ENCODE results near the gene PRDM5.
A peak's percentile ranks its signal among the peaks of the same experiment; 100 is the strongest.

PRDM5 gene

DNA sequence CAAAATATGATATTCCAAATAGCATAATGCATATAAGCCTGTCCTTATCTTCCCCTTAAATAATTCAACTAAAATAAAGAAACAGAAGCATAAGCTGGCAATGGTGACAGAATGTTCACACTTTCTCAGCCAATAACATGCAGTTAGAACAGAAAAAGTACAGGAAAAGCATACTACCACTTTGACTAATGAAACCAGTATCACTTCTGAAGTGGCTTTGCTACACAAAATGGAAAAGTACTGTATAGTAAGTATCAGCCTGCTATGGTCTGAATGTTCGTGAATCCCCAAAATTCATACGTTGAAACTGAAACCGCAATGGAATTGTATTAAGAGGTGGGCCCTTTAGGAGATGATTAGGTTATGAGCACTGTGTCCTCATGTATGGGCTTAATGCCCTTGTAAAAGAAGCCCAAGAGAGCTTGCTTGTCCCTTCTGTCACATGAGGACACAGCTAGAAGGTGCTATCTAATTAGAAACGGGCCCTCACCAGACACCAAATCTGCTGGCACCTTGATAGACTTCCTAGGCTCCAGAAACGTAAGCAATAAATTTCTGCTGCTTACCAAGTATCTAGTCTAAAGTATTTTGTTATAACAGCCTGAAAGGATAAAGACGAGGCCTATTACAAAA lies 102.6 kb downstream of the PRDM5 start:
- TF ChIP-seq, protein P1, sequence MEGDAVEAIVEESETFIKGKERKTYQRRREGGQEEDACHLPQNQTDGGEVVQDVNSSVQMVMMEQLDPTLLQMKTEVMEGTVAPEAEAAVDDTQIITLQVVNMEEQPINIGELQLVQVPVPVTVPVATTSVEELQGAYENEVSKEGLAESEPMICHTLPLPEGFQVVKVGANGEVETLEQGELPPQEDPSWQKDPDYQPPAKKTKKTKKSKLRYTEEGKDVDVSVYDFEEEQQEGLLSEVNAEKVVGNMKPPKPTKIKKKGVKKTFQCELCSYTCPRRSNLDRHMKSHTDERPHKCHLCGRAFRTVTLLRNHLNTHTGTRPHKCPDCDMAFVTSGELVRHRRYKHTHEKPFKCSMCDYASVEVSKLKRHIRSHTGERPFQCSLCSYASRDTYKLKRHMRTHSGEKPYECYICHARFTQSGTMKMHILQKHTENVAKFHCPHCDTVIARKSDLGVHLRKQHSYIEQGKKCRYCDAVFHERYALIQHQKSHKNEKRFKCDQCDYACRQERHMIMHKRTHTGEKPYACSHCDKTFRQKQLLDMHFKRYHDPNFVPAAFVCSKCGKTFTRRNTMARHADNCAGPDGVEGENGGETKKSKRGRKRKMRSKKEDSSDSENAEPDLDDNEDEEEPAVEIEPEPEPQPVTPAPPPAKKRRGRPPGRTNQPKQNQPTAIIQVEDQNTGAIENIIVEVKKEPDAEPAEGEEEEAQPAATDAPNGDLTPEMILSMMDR (IDR thresholded peaks at IDR 0.05; ENCODE audit: low read length, missing control alignments), result no peak
- DNase-seq (ENCODE audit: low read depth), result no peak
- no peak overlapping the region for H3K4me3 ChIP-seq (replicated peaks; ENCODE audit: low read depth, low read length)

DNA sequence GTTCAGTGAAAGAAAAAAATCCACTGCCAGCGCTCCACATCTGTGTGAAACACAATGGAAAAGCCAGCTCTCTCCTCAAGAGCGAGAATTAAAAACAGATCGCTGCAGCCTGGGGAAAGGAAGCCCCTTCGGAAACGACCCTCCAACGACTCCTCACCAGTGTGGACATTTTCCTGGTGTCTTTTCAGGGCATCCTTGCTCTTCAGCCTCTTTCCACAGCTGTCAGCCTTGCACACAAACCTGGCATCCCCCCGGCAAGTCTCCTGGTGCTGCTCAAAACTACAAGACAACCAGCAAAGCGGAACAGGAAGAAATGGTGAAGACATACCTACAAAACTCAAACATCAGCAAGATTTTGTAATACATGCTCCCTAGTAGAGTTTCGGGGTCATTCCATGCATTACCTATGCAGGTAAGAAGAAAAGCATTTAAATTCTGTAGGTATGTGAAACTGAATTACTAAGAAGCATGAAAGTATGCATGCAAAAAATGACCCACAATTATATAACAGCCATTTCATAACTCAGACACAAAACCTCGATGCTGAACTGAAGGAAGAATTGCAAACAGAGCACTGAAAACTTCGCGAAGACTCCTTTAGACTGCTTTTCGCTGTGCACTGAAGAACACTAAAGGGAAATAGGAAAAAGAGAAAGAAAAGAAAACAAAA lies 106.1 kb downstream of the PRDM5 start:
- TF ChIP-seq, protein P1 (IDR thresholded peaks at IDR 0.05; ENCODE audit: low read length, missing control alignments), result no peak
- no peak for DNase-seq (ENCODE audit: low read depth)
- H3K4me3 ChIP-seq (replicated peaks; ENCODE audit: low read depth, low read length), result no peak overlapping the region

DNA sequence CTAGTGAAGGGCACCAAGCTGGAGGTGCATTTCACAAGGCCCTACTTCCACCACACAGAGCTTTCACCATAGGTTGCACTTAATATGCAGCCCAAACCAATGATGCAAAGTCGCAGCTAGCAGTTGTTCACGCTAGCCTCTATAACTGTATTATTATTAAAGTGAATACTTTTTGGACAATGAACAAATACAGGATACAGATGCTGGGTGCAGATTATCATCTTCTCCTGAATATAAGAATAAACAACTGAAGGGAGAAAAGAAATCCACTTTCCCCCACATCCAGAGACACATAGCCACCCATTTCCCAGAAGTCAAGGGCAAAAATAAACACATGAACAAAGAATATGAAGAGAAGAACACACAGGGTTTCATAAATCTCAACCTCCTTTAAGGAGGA lies 107.2 kb downstream of the PRDM5 start:
- H3K4me3 ChIP-seq (replicated peaks; ENCODE audit: low read depth, low read length), result no peak overlapping the region
- TF ChIP-seq, protein P1 (IDR thresholded peaks at IDR 0.05; ENCODE audit: low read length, missing control alignments), result no peak
- no peak for DNase-seq (ENCODE audit: low read depth)

DNA sequence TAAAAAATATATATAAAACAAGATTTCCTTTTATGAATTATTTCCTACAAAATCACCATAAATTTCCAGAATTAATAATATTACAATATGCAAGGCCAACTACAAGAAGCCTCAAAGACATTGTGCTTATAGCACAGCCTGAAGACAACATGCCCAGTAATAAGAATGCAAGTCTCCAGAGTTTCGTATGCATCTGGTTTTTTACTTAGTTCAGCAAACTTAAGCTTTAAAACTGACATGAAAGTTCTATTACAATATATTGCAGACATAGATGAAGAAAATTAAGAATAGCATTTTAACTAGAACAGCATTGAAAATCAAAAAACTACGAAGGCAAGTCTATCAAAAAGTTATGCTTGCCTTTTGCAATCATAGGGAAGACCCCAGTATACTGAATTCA lies 107.6 kb downstream of the PRDM5 start:
- no peak for DNase-seq (ENCODE audit: low read depth)
- TF ChIP-seq, protein P1 (IDR thresholded peaks at IDR 0.05; ENCODE audit: low read length, missing control alignments), result no peak
- H3K4me3 ChIP-seq (replicated peaks; ENCODE audit: low read depth, low read length), result no peak overlapping the region

DNA sequence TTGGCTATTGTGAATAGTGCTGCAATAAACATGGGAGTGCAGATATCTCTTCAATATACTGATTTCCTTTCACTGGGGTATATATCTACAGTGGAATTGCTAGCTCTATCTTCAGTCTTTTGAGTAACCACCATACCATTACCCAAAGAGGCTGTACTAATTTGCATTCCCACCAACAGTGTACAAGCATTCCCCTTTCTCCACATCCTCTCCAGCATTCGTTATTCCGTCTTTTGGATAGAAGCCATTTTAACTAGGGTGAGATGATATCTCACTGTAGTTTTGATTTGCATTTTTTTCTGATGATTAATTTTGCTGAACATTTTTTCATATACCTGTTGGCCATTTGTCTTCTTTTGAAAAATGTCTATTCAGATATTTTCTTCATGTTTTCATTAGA lies 110.3 kb downstream of the PRDM5 start:
- H3K4me3 ChIP-seq (replicated peaks; ENCODE audit: low read depth, low read length), result no peak overlapping the region
- DNase-seq (ENCODE audit: low read depth), result no peak
- TF ChIP-seq, protein P1 (IDR thresholded peaks at IDR 0.05; ENCODE audit: low read length, missing control alignments), result no peak

DNA sequence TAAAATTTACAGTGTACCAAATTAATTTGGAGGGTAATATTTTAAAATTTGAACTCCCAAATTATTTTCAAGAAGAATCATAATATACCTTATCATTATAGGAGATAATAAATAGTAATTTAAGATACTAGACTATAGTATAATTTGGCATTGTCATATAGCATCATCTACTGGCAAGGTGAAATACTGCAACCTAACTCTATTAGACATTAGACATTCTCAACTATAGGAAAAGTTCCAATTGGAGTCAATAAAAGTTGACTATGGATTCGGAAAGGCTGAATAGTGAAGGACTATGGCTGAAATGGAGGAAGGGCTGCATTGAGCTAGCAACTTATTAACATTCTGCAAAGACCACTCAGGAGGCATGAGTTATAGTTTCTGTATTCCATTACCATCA lies 113.0 kb downstream of the PRDM5 start:
- peak; percentile 7 for DNase-seq (ENCODE audit: low read depth)
- H3K4me3 ChIP-seq (replicated peaks; ENCODE audit: low read depth, low read length), result no peak overlapping the region
- TF ChIP-seq, protein P1 (IDR thresholded peaks at IDR 0.05; ENCODE audit: low read length, missing control alignments), result peak; percentile 47
